Activated CD8-positive, alpha-beta T cell treated with anti-CD3 and anti-CD28 coated beads for 36 hours (primary cell): ENCODE measurements around the gene FBXW7. TPM values are rescaled to one million over a fixed set of nuclear protein-coding genes. Genes with fewer than 3 reads are reported as not detected.

Experiments used
- ATAC-seq: fragments of 200-7000 bp; cut with Tn5 transposase; one replicate; pipeline ENCODE4 v1.10.0; 2021; ENCODE audit warnings: mild to moderate bottlenecking, moderate library complexity
- CTCF ChIA-PET: fragments of 350-600 bp; sonication (Branson Sonifier 250); formaldehyde crosslinking; loops from one replicate; lab custom pipeline; 2021; ENCODE audit warnings: antibody characterized with exemption; lab: Charles Lee
- POLR2A ChIA-PET: fragments of 350-600 bp; sonication (Branson Sonifier 250); formaldehyde crosslinking; loops from one replicate; lab custom pipeline; 2021; ENCODE audit warnings: antibody characterized with exemption; lab: Charles Lee
- DNase-seq: peaks from one replicate; pipeline ENCODE4 v3.0.0-alpha.2; 2020
- H3K27ac Mint-ChIP-seq: one replicate; pipeline ENCODE4 v1.8.0; 2021; ENCODE audit warnings: mild to moderate bottlenecking, mixed read lengths
- H3K27me3 Mint-ChIP-seq: one replicate; pipeline ENCODE4 v1.8.0; 2021; ENCODE audit warnings: mixed read lengths
- H3K36me3 Mint-ChIP-seq: one replicate; pipeline ENCODE4 v1.8.0; 2021; ENCODE audit warnings: low read depth, mixed read lengths
- H3K4me1 Mint-ChIP-seq: one replicate; pipeline ENCODE4 v1.8.0; 2021; ENCODE audit warnings: low read depth, mixed read lengths
- H3K4me3 Mint-ChIP-seq: one replicate; pipeline ENCODE4 v1.8.0; 2021; ENCODE audit warnings: mild to moderate bottlenecking, moderate library complexity, mixed read lengths
- H3K9me3 Mint-ChIP-seq: one replicate; pipeline ENCODE4 v1.8.0; 2021; ENCODE audit warnings: mixed read lengths
- CTCF ChIP-seq: fragments of 200-600 bp; IDR thresholded peaks from one replicate; pipeline ENCODE4 v1.8.0; 2022; ENCODE audit warnings: antibody characterized with exemption, mild to moderate bottlenecking
- intact Hi-C: fragments of 100-400 bp; cut with micrococcal nuclease; formaldehyde crosslinking; loops from one replicate; pipeline ENCODE4 v1.10.0; 2022
- total RNA-seq, 2 experiments: library from RNA; stranded (reverse); gene quantifications; one replicate each; pipeline ENCODE4 v1.2.3, GENCODE V29; 2021

Gene FBXW7
- total RNA-seq, 2 experiments from 2014 or later: 32.6 to 35.1 TPM

- no peak for TF ChIP-seq CTCF
- no peak overlapping the region for H3K4me3 Mint-ChIP-seq
- intact Hi-C loops: no loop called here
- CTCF ChIA-PET: interaction anchor here (0.8 kb wide), 1 partner anchor 39 kb away, joined by 3 read pairs; no protein-coding TSS in a partner anchor
- DNase-seq: no peak
- H3K27me3 Mint-ChIP-seq: no peaks in the 10 kb centered on the region
- POLR2A ChIA-PET: no interaction called here
- peaks cover 48% of the 10 kb centered on the region for H3K4me1 Mint-ChIP-seq
- H3K36me3 Mint-ChIP-seq: peaks cover 3% of the 10 kb centered on the region
- no peaks in the 10 kb centered on the region for H3K9me3 Mint-ChIP-seq
- ATAC-seq: no peak
- H3K27ac Mint-ChIP-seq: no peak overlapping the region
Measured at GRCh38 chr4:152415980-152416379, 119.9 kb downstream of the FBXW7 start.

- Mint-ChIP-seq H3K4me3 (no peak overlapping the region), H3K9me3 (no peaks in the 10 kb centered on the region), H3K36me3 (peaks cover 12% of the 10 kb centered on the region), H3K27me3 (no peaks in the 10 kb centered on the region), H3K27ac (no peak overlapping the region), H3K4me1 (peaks cover 21% of the 10 kb centered on the region)
- ChIA-PET CTCF (interaction anchor here (0.6 to 3.4 kb wide), 38 partner anchors 9 to 371 kb away, joined by 3 to 21 read pairs (median 4); partner anchors contain the start of genes ARFIP1 and TIGD4), POLR2A (interaction anchor here (1.0 kb wide), 1 partner anchor 31 kb away, joined by 3 read pairs; no protein-coding TSS in a partner anchor)
- ATAC-seq: peak; percentile 66
- DNase-seq: peak; percentile 23
- intact Hi-C loops: loop anchor here (10.0 kb wide), 1 partner anchor 226 kb away; no protein-coding TSS in a partner anchor
- TF ChIP-seq CTCF: peak; percentile 73
Measured at GRCh38 chr4:152408514-152409327, 127.2 kb downstream of the FBXW7 start.

GRCh38 chr4:152401424-152401823 is 134.5 kb downstream of the FBXW7 start:
- ChIA-PET CTCF (interaction anchor here (0.7 kb wide), 1 partner anchor 17 kb away, joined by 3 read pairs; no protein-coding TSS in a partner anchor), POLR2A (no interaction called here)
- no peaks in the 10 kb centered on the region for H3K27me3 Mint-ChIP-seq
- ATAC-seq (no peak), DNase-seq (no peak)
- TF ChIP-seq CTCF: no peak
- intact Hi-C loops: loop anchor here (10.0 kb wide), 1 partner anchor 233 kb away; no protein-coding TSS in a partner anchor
- H3K9me3 Mint-ChIP-seq: no peaks in the 10 kb centered on the region
- peaks cover 26% of the 10 kb centered on the region for H3K4me1 Mint-ChIP-seq
- H3K36me3 Mint-ChIP-seq: peaks cover 31% of the 10 kb centered on the region
- no peak overlapping the region for H3K4me3 Mint-ChIP-seq
- H3K27ac Mint-ChIP-seq: no peak overlapping the region

GRCh38 chr4:152399246-152399645 is 136.6 kb downstream of the FBXW7 start:
- ATAC-seq (peak; percentile 55), DNase-seq (no peak)
- Mint-ChIP-seq H3K9me3 (no peaks in the 10 kb centered on the region), H3K27ac (peak overlapping the region; percentile 35), H3K27me3 (no peaks in the 10 kb centered on the region), H3K4me3 (no peak overlapping the region), H3K4me1 (peaks cover 37% of the 10 kb centered on the region), H3K36me3 (peaks cover 23% of the 10 kb centered on the region)
- CTCF ChIA-PET: interaction anchor here (0.6 to 1.8 kb wide), 2 partner anchors 9 to 240 kb away, joined by 3 to 14 read pairs; no protein-coding TSS in a partner anchor
- TF ChIP-seq CTCF: no peak
- intact Hi-C loops: no loop called here
- POLR2A ChIA-PET: interaction anchor here (0.8 kb wide), 1 partner anchor 27 kb away, joined by 3 read pairs; no protein-coding TSS in a partner anchor

GRCh38 chr4:152398060-152398459 is 137.8 kb downstream of the FBXW7 start:
- Mint-ChIP-seq H3K36me3 (peaks cover 20% of the 10 kb centered on the region), H3K27ac (no peak overlapping the region), H3K27me3 (no peaks in the 10 kb centered on the region), H3K9me3 (no peaks in the 10 kb centered on the region), H3K4me1 (peaks cover 34% of the 10 kb centered on the region), H3K4me3 (no peak overlapping the region)
- DNase-seq (no peak), ATAC-seq (no peak)
- TF ChIP-seq CTCF: peak; percentile 19
- ChIA-PET POLR2A (no interaction called here), CTCF (interaction anchor here (0.6 to 3.2 kb wide), 2 partner anchors 11 to 163 kb away, joined by 3 to 15 read pairs; no protein-coding TSS in a partner anchor)
- intact Hi-C loops: no loop called here
